ENCODE results near the gene SMR3A.

Gene SMR3A

DNA sequence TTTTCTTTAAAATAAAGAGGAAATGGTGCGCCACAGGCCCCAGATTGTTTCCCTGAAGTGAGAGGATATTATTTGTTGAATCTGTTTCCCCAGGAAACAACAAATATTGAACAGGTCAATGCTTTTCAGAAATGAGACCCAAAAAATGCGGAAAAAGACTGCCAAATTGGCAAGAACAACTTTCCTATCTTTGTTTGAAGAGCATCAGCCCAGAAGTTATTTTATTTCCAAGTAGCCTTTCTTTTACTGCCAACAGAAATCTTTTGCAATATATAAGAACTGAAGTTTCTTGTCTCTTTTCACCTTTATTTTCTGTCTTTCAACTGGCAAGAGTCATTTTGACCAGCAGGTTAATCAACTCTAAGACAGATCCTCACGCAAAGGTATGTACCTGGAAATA is at the start of gene SMR3A:
Gene SMR3A, plus strand, starts transcription at position 301 of the 400 bp plus-strand sequence. CDS start 1,356 bp downstream, outside the sequence.
- DNase-seq, result no peak

DNA sequence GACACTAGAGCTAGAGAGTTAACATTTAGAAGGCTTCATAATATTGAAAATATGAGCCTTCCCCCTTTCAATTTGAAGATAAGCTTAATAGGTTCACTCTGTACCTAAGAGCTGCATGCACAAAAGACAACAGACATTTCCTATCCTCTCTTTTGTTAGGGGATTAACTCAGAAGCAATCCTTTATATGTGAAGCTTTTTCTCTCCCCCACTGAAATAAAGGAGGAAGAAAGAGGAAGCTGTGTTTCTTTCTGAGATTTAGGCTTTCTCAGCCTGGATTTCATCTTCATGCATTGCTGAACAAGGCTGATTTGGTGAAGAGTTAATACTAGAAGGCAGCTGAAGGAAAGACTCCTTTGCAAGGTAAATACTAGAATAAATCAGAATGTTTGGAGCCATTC is 46.8 kb upstream of the SMR3A start:
- DNase-seq, result no peak

DNA sequence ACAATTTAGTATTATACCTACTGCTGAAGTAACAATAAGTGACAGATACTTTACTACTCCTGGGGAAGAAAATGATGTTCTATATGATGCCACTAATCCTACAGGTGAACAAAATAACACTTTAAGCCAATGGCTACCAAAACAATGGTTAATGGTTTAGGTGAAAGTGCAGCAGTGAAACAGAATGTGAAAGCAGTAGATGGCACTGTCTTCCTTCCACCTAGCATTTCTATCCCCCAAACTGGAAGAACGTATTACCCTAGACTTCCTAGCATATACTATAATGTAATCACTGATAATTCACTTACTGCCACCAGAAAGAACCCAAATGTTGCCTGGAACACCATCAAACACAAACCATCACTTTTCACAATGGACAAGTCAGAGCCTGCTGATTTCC is 44.6 kb upstream of the SMR3A start:
- no peak for DNase-seq

DNA sequence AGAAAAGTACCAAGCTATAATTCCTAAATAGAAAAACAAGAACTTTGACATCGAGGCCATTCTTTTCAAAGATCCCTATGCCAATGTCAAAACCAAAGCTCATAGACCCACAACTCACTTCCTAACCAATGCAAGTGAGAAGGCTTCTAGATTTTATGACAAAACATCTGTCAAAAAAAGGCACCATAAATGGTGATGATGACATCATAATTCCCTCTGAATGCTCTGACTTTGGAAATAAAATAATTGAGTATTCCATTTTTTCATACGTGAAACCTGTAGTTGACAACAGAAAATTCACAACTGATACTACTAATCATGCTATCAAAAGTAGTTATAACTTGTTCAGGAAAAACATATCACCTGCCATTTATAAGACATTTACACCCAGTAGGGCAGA is 34.5 kb upstream of the SMR3A start:
- DNase-seq, result no peak

DNA sequence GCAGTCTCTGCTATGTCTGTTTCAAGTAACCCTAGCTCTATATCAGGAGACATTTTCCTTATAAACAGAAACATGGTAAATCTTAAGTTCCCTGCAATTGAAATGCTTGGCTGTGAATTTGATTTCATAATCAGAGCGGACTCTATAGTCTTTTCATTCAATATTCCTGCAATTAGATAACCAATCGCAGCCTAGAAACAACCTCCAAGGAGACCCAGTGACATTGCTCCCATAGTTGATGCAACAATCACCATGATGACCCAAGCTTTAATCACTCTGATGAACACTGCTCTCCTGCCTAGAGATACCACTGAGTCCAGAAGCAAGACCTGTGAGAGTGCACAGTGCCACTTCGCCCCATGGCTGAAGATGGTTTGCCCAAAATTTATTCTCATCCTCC is 25.9 kb upstream of the SMR3A start, which contains the start of gene CABS1:
Gene CABS1, plus strand, starts transcription at position 301 of the 400 bp plus-strand sequence. Its CDS starts 59 bp downstream, at position 360.
- no peak for DNase-seq

DNA sequence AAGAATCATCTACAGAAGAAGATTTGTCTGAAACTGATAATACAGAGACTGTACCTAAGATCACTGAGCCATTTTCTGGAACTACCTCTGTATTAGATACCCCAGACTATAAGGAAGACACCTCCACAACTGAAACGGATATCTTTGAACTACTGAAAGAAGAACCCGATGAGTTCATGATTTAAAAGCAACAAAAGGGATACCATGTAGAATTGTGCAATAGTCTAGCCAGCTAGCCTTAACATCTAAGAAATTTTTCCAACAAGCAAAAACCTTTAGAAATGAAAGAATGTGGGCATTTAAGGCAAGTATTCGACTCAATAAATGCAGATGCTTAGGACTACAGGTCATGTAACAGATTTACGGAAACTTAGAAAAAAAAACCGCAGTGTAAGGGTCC is 24.5 kb upstream of the SMR3A start:
- no peak for DNase-seq

DNA sequence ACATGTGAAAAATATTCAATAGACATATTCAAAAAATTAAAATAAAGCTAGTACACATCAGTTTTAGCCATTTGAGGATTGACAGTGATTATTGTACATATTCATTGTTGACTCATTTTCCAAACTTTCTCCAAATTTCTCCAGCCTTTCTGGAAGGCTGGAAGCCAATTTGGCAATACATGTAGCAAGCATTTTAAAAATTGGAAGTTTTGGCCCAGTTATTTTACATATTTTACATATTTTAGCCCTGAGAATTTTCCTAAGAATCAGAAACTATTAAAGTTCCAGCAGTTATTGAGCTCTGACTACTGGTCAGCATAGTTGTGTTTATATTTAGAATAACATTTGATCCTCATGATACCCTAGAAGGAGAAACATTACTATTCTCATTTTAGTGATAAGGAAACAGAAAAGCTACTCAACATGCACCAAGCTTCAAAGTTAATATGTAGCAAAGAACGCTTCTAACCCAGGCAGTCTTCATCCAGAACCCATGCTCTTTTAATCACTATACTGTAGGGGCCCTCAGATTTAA is 22.6 kb upstream of the SMR3A start:
- no peak for DNase-seq

DNA sequence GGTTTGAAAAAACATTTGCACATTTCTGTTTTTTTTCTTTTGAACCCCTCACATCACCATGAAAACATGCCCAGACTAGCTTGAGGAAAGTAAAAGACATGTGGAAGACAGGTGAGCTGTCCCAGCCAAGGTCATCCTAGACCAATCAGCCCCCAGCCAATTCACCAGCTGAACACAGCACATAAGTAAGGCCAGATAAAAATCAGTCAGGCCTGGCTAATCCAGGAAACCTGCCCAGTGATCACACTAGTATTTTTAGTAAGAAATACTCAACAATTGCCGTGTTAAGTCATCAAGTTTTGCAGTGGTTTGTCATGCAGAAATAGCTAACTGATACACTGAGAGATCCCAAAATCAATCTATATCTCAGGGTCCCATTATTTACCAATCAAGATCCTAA is 4.4 kb upstream of the SMR3A start:
- DNase-seq, result no peak

DNA sequence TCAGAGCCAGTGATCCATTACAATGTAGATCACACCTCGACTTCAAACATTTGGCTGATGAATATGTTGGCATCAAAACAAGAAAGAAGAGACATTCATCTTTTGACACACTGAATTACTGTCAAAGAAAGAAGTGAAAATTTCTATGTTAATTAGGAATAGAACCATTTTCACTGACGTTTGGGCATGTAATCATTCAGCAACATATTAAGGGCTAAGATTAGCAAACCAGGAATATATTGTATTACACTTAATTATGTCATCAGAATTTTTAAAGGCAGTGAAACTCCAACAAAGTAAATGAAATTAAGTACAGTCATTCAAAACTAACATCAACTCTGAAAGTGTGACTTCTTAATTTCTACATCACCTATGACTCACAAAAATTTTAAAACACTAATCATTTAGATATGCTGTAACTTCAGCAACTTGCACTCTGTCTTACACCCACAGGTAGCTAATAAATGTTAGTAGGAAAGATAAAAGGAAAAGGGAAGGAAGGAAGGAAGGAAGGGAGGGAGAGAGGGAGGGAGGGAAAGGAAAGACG is 1.4 kb upstream of the SMR3A start:
- DNase-seq, result no peak

DNA sequence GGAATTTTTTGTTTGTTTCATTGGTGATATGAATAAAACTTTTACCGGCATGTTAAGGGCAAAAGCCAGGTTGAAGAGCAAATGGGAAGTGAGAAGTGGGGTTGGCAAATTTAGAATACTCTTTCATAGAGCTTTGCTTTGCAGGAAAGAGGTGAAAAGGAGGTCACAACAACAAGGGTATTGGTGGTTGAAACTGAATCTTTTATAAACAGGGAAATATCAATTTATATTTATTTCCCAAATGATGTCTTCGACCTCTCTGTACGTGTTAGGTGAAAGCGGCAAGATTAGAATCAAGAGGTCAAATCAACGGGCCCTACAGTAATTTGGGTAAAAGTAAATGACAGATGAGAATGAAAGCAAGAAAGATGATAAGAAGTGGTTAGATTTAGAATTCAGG is 3.4 kb downstream of the SMR3A start:
- DNase-seq, result no peak

DNA sequence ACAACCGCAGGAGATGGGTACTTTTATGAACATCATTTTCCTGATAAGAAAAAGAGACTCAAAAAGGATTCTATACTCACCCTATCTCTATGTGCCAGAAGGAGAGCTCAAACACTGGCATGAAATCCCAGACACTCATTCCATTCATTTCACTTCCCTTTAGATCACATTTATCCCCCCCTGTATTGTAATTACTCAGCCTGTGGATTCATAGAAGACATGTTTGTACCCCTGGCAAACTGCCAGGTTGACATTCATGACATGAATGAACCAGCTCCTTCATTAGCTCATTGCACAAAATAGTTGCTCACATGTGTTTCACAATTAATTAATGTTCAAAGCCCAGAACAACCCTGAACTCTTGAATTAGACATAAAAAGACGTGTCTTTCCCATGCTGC is 4.9 kb downstream of the SMR3A start:
- DNase-seq, result no peak

DNA sequence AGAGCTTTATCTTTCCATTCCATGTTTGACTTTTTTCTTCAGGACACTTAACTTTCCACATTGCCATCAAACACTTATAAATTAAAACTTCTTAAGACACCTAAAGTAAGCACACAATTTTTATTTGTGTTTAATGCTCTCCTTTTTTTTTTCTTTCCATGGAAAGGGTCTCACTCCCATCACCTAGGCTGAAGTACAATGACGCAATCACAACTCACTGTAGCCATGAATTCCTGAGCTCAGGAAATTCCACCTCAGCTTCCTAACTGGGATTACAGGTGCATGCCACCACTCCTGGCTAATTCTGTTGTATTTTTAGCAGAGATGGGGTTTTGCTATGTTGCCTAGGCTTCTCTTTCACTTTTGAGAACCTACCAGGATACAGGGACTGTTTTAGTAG is 7.3 kb downstream of the SMR3A start:
- no peak for DNase-seq

DNA sequence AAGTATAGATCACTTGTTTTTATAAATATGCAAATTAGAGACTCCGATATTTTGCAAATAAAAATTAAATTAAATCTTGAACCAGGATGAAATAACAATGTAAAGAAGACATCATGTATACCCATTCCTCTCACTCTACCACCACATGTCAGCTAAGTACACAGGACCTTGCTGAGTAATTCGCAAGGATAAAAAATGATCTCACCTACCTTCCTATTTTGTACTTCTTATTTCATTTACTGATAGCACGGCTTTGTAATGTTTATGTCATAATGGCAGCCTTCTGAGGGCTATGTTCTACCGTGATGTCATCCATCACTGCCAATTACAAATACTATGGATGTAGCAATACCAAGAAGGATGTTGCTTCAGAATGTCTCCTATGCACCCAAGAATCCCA is 11.4 kb downstream of the SMR3A start:
- no peak for DNase-seq

DNA sequence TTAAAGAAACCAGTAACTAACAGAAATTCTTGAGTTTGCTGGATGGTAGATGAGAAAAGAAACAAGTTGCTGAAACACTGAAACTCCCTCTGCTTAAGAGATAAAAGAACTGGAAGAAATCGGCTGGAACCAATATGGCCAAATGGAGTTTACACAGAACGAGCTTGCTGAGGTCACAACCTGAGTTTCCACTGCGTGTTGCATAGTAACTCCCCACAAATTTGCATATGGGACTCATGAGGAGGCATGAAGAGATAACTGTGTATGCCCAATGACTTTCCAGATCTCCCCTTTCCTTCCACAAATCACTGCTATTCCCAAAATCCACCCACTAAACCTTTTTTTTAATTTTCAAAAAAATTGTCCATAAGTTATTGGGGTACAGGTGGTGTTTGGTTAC is 12.2 kb downstream of the SMR3A start:
- DNase-seq, result no peak

DNA sequence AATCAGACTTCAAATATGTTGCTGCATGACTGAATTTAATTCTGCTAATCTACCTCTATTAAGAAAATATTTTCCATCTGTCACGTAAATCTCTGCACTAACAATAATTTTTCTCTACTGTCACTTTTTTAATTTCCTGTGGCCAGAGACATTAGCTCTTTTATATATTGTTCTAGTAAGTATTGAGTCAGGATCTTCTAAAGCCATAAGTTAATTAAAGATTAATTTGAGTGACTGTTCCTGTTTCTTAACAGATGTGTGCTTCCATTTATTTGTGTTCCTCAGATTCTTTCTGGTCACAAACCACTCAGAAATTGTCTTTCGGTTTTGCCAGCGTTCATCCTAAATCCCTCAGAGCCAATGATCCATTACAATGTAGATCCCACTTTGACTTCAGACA is 20.0 kb downstream of the SMR3A start:
- no peak for DNase-seq

DNA sequence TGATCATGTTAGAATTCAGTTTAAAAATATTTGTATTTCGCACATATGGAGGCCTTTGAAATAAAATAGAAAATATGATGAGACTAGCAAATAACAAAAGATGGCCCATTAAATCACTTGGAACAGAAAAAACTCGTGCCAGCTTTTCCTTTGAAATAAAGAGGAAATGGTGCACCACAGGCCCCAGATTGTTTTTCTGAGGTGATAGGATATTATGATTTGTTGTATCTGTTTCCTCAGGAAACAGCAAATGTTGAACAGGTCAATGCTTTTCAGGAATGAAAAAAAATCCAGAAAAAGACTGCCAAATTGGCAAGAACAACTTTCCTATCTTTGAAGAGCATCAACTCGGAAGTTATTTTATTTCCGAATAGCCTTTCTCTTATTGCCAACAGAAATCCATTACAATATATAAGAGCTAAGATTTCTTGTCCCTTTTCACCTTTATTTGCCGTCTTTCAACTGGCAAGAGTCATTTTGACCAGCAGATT is 22.2 kb downstream of the SMR3A start, which contains the start of gene SMR3B:
Gene SMR3B, plus strand, starts transcription at position 441 of the 491 bp plus-strand sequence. CDS start 1,380 bp downstream, outside the sequence.
- no peak for DNase-seq

DNA sequence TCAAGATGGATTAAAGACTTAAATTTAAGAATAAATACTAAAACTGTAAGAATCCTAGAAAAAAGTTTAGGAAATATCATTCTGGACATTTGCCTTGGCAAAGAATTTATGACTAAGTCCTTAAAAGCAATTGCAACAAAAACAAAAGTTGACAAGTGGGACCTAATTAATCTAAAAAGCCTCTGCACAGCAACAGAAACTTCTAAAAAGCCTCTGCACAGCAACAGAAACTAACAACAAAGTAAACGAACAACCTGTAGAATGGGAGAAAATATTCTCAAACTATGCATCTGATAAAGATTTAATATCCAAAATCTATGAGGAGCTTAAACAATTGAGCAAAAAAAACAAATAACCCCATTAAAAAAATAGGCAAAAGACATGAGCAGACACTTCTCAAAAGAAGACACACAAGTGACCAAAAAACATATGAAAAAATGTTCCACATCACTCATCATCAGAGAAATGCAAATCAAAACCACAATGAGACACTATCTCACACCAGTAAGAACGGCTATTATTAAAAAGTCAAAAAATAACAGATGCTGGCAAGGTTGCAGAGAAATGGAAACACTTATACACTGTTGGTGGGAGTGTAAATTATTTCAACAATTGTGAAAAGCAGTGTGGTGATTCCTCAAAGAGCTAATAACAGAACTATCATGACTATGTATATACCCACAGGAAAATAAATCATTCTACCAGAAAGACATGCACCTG is 31.7 kb downstream of the SMR3A start:
- no peak for DNase-seq

DNA sequence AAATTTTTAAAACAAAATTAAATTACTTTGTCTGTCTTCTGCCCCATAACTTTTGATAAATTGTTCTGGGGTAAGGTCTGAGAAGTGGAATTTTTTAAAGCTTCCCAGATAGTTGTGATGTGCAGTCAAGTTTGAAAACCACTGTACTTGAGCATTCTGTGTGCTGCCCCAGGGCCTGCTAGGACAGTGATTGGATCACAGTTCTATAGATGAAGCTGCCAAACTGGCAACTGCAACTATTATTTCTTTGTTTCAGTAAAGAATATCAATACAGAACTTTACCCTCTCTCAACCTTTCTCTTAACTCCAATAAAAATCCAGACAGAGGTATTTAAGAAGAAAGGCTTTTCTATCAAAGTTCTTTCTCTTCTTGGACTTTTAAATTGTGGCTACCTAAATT is 37.0 kb downstream of the SMR3A start, which contains the start of gene OPRPN:
Gene OPRPN, plus strand, starts transcription at position 361 of the 400 bp plus-strand sequence. CDS start 1,346 bp downstream, outside the sequence.
- DNase-seq, result no peak

DNA sequence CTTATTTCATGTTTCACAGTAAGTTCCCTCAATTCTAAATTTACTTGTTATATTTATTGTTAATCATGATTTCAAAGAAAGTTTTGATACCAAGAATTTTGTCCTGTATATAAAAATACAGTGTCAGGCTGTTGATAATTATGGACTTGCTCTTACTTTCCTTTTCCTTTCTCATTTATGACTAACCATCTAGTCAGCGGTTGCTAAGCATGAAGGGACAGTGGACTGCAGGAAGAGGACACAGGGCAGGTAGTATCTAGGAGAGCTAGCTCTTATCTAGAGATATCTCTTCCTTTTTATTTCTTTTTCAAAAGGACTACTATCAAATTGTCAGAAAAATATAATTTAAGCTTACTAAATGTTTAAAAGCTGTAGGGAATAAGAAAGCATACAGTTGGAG is 38.8 kb downstream of the SMR3A start:
- DNase-seq, result no peak

DNA sequence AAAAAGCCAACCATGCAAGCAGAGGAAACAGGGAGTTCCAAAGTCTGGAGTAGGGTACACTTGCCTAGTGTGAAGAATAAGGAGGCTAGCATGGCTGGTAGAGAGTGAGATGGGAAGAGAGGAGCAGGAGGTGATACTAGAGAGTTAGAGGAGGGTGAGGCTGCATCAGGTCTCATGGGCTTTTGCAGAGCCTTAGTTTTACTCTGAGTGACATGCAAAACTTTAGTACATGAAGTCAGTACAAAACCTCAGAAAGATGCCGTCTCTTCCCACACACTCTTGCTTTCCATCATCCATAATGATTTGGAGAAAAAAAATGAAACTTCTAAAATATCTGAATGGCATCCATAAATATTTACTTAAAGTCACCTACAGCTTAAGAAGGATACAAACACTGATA is 42.2 kb downstream of the SMR3A start:
- no peak for DNase-seq

DNA sequence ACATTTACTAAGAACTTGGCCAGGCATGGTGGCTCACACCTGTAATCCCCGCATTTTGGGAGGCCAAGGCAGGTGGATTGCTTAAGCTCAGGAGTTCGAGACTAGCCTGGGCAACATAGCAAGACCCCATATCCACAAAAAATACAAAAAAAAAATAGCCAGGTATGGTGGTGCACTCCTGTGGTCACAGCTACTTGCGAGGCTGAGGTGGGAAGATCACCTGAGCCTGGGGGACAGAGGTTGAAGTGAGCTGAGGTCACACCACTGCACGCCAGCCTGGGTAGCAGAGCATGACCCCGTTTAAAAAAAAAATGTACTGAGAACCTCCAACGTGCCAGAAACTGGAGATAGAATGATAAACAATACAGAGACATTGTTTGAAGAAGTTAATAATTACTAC is 45.2 kb downstream of the SMR3A start:
- no peak for DNase-seq

All from NCI-H1092 (cell line).